H1 (cell line): ENCODE results near the gene ESRRB. TPM values are rescaled to one million over a fixed set of nuclear protein-coding genes. Genes with fewer than 3 reads are reported as not detected.

ENCODE experiments used
- CTCF ChIA-PET: fragments of 300-600 bp; sonication (Branson Sonifier 250); formaldehyde crosslinking; loops from one replicate; lab custom pipeline; 2021; ENCODE audit not compliant: partially characterized antibody; lab: Charles Lee
- POLR2A ChIA-PET: fragments of 300-600 bp; sonication (Branson Sonifier 250); formaldehyde crosslinking; loops from one replicate; lab custom pipeline; 2021; ENCODE audit warnings: inconsistent platforms; ENCODE audit not compliant: partially characterized antibody; lab: Charles Lee
- DNase-seq, 2 experiments: peaks; one replicate each; pipeline versions ENCODE4 v3.0.0 to v3.0.0-alpha.2; 2010 to 2022; ENCODE audit warnings: low spot score in 2 of 2, low read depth in 1 of 2, mixed read lengths in 1 of 2
- FAIRE-seq: peaks from 2 replicates; lab custom pipeline; 2011; peaks lifted over from hg19 to GRCh38; lab: Jason Lieb, UNC
- H2AFZ ChIP-seq: 2 replicates; pipeline ENCODE4 v1.8.1; 2012; ENCODE audit warnings: low read length, inconsistent platforms
- H2AK5ac ChIP-seq: 2 replicates; pipeline ENCODE4 v1.6.1; 2013; ENCODE audit warnings: low read depth, low read length
- H2BK120ac ChIP-seq: replicated peaks from 2 replicates; pipeline ENCODE3; 2013; ENCODE audit warnings: low read depth, low read length, inconsistent platforms
- H2BK12ac ChIP-seq: 2 replicates; pipeline ENCODE4 v1.6.1; 2013; ENCODE audit warnings: low read depth, low read length
- H2BK15ac ChIP-seq: 2 replicates; pipeline ENCODE4 v1.6.1; 2013; ENCODE audit warnings: low read length
- H2BK20ac ChIP-seq: 2 replicates; pipeline ENCODE4 v1.6.1; 2013; ENCODE audit warnings: low read length
- H2BK5ac ChIP-seq: 2 replicates; pipeline ENCODE4 v1.6.1; 2013; ENCODE audit warnings: low read depth, low read length
- H3K14ac ChIP-seq: 2 replicates; pipeline ENCODE4 v1.6.1; 2013; ENCODE audit warnings: inconsistent platforms; ENCODE audit not compliant: insufficient read length
- H3K18ac ChIP-seq: 2 replicates; pipeline ENCODE4 v1.6.1; 2013; ENCODE audit warnings: low read length; ENCODE audit errors: extremely low read depth
- H3K23ac ChIP-seq: 2 replicates; pipeline ENCODE4 v1.6.1; 2013; ENCODE audit warnings: inconsistent platforms; ENCODE audit not compliant: insufficient read length
- H3K23me2 ChIP-seq: 2 replicates; pipeline ENCODE4 v1.6.1; 2013; ENCODE audit warnings: low read depth, low read length
- H3K27ac ChIP-seq: 2 replicates; pipeline ENCODE4 v1.6.1; 2011; ENCODE audit warnings: low read depth, low read length, inconsistent platforms
- H3K27me3 ChIP-seq, 4 experiments: replicated peaks in 1 of 4; 1 replicate in 1 of 4; 2 replicates in 3 of 4; pipeline versions ENCODE4 v1.6.1 to v1.8.1; 2011 to 2013; ENCODE audit warnings: low read length in 3 of 4, mild to moderate bottlenecking in 3 of 4, inconsistent platforms in 2 of 4, mixed read lengths in 2 of 4, moderate library complexity in 1 of 4; ENCODE audit not compliant: control insufficient read depth in 3 of 4, insufficient read depth in 3 of 4; ENCODE audit errors: extremely low read depth in 1 of 4
- H3K36me3 ChIP-seq, 4 experiments: 2 replicates each; pipeline versions ENCODE4 v1.6.1 to v1.8.1; 2011 to 2013; ENCODE audit warnings: mild to moderate bottlenecking in 4 of 4, low read length in 3 of 4, moderate library complexity in 2 of 4, control low read depth in 1 of 4, inconsistent platforms in 1 of 4; ENCODE audit not compliant: insufficient read depth in 4 of 4, control insufficient read depth in 2 of 4
- H3K4ac ChIP-seq: replicated peaks from 2 replicates; pipeline ENCODE3; 2013; ENCODE audit warnings: low read length, low read depth, mixed read lengths, inconsistent platforms; ENCODE audit not compliant: insufficient read length
- H3K4me1 ChIP-seq, 4 experiments: replicated peaks in 1 of 4; 1 replicate in 1 of 4; 2 replicates in 3 of 4; pipeline versions ENCODE4 v1.6.1 to v1.8.1; 2011 to 2013; ENCODE audit warnings: low read length in 3 of 4, inconsistent platforms in 2 of 4, mixed read lengths in 1 of 4; ENCODE audit not compliant: insufficient read depth in 4 of 4, control insufficient read depth in 3 of 4
- H3K4me2 ChIP-seq, 2 experiments: 2 replicates each; pipeline versions ENCODE4 v1.6.1 to v1.8.1; 2011 to 2013; ENCODE audit warnings: low read depth in 2 of 2, low read length in 2 of 2, control low read depth in 1 of 2, inconsistent platforms in 1 of 2, mild to moderate bottlenecking in 1 of 2; ENCODE audit not compliant: insufficient read depth in 1 of 2
- H3K4me3 ChIP-seq, 4 experiments: fragments of 200-600, 300-600 bp in 1 of 4; sonication (generic), shearing (Covaris generic), sonication (Bioruptor Twin) in 1 of 4; 2 replicates each; pipeline versions ENCODE4 v1.5.1 to v1.8.1; 2011 to 2016; ENCODE audit warnings: low read length in 4 of 4, low read depth in 3 of 4, control low read depth in 2 of 4, inconsistent platforms in 2 of 4, mild to moderate bottlenecking in 2 of 4, mixed read lengths in 1 of 4, moderate library complexity in 1 of 4; ENCODE audit not compliant: insufficient read depth in 2 of 4; ENCODE audit errors: extremely low read depth in 1 of 4
- H3K56ac ChIP-seq: replicated peaks from 2 replicates; pipeline ENCODE3; 2013; ENCODE audit warnings: low read depth, mild to moderate bottlenecking, mixed read lengths, low read length, inconsistent platforms; ENCODE audit not compliant: insufficient read length
- H3K79me1 ChIP-seq: 2 replicates; pipeline ENCODE4 v1.6.1; 2013; ENCODE audit warnings: low read depth, low read length, control low read depth
- H3K79me2 ChIP-seq, 2 experiments: 2 replicates each; pipeline versions ENCODE4 v1.6.1 to v1.8.1; 2012 to 2013; ENCODE audit warnings: low read length in 2 of 2, mild to moderate bottlenecking in 2 of 2, inconsistent platforms in 1 of 2; ENCODE audit not compliant: insufficient read depth in 2 of 2, control insufficient read depth in 1 of 2
- H3K9ac ChIP-seq, 4 experiments: replicated peaks in 1 of 4; 1 replicate in 1 of 4; 2 replicates in 3 of 4; pipeline versions ENCODE4 v1.6.1 to v1.8.1; 2011 to 2013; ENCODE audit warnings: low read depth in 3 of 4, low read length in 3 of 4, control low read depth in 2 of 4, mild to moderate bottlenecking in 2 of 4, moderate library complexity in 2 of 4, inconsistent platforms in 1 of 4; ENCODE audit errors: extremely low read depth in 1 of 4
- H3K9me3 ChIP-seq, 2 experiments: 2 replicates each; pipeline versions ENCODE4 v1.6.1 to v1.8.1; 2012 to 2013; ENCODE audit warnings: mild to moderate bottlenecking in 2 of 2, moderate library complexity in 2 of 2, control low read depth in 1 of 2, inconsistent platforms in 1 of 2, low read depth in 1 of 2, low read length in 1 of 2, mixed read lengths in 1 of 2; ENCODE audit not compliant: insufficient read depth in 2 of 2
- H4K20me1 ChIP-seq, 2 experiments: replicated peaks in 1 of 2; 2 replicates each; pipeline versions ENCODE3 to v1.8.1; 2011 to 2013; ENCODE audit warnings: inconsistent platforms in 2 of 2, low read length in 2 of 2, mild to moderate bottlenecking in 1 of 2; ENCODE audit not compliant: insufficient read depth in 2 of 2, control insufficient read depth in 1 of 2
- H4K5ac ChIP-seq: 2 replicates; pipeline ENCODE4 v1.6.1; 2013; ENCODE audit warnings: low read length, low read depth, mixed read lengths, inconsistent platforms; ENCODE audit not compliant: insufficient read length
- H4K8ac ChIP-seq: 2 replicates; pipeline ENCODE4 v1.8.0; 2013; ENCODE audit warnings: mild to moderate bottlenecking, moderate library complexity, low read length, inconsistent platforms; ENCODE audit not compliant: insufficient read depth; ENCODE audit errors: extremely low read depth
- H4K91ac ChIP-seq: replicated peaks from 2 replicates; pipeline ENCODE3; 2013; ENCODE audit warnings: low read length, mixed read lengths, inconsistent platforms; ENCODE audit not compliant: insufficient read length
- ATF3 ChIP-seq: IDR thresholded peaks from 2 replicates; pipeline ENCODE4 v1.6.1; 2011; ENCODE audit warnings: low read depth, mild to moderate bottlenecking, low read length; ENCODE audit not compliant: insufficient read depth
- BACH1 ChIP-seq: IDR thresholded peaks from 2 replicates; pipeline ENCODE4 v1.6.1; 2012; ENCODE audit warnings: low read length, improper control_type of control experiment
- E2F6 ChIP-seq: IDR thresholded peaks from 2 replicates; pipeline ENCODE4 v1.6.1; 2012; ENCODE audit warnings: inconsistent platforms
- EZH2 ChIP-seq: fragments of 200-600 bp; sonication (generic); IDR thresholded peaks from 2 replicates; pipeline ENCODE4 v1.7.1; 2012; ENCODE audit warnings: low read depth, mild to moderate bottlenecking, moderate library complexity, low read length, inconsistent platforms; ENCODE audit not compliant: severe bottlenecking
- KDM4A ChIP-seq: IDR thresholded peaks from one replicate; pipeline ENCODE4 v1.7.1; 2012; ENCODE audit warnings: low read depth, mild to moderate bottlenecking, moderate library complexity, low read length, inconsistent platforms; ENCODE audit not compliant: severe bottlenecking
- MAX ChIP-seq: IDR thresholded peaks from 2 replicates; pipeline ENCODE4 v1.6.1; 2012; ENCODE audit warnings: inconsistent platforms
- NANOG ChIP-seq: IDR thresholded peaks from 2 replicates; pipeline ENCODE4 v1.6.1; 2011; ENCODE audit warnings: low read length, low read depth, mild to moderate bottlenecking, inconsistent platforms; ENCODE audit not compliant: insufficient read depth, poor library complexity, severe bottlenecking
- RFX5 ChIP-seq: IDR thresholded peaks from 2 replicates; pipeline ENCODE4 v1.6.1; 2011; ENCODE audit warnings: low read depth, low read length, improper control_type of control experiment, borderline replicate concordance
- SIN3A ChIP-seq, 2 experiments: IDR thresholded peaks in 1 of 2; conservative IDR thresholded peaks in 1 of 2; 2 replicates each; pipeline ENCODE4 v1.6.1; 2011 to 2012; ENCODE audit warnings: low read length in 2 of 2, improper control_type of control experiment in 1 of 2, low read depth in 1 of 2, mild to moderate bottlenecking in 1 of 2
- SUZ12 ChIP-seq: fragments of 200-600 bp; sonication (generic); IDR thresholded peaks from 2 replicates; pipeline ENCODE4 v1.6.1; 2012; ENCODE audit warnings: mild to moderate bottlenecking, inconsistent platforms, low read length, moderate library complexity, mixed read lengths
- TEAD4 ChIP-seq: IDR thresholded peaks from 2 replicates; pipeline ENCODE4 v1.6.1; 2012; ENCODE audit warnings: low read depth, low read length, inconsistent platforms, mixed read lengths
- whole genome bisulfite sequencing, 2 experiments: shearing (Covaris generic) in 1 of 2; methylation state at CpG; one replicate each; pipeline versions ENCODE4 v1.1.6 to v1.1.7; 2013 to 2015; ENCODE audit warnings: low lambda C conversion rate in 2 of 2, mixed read lengths in 2 of 2, inconsistent platforms in 1 of 2, low coverage in 1 of 2, missing lambda C conversion rate in 1 of 2; ENCODE audit not compliant: insufficient replicate concordance in 2 of 2, insufficient coverage in 1 of 2, insufficient read length in 1 of 2; ENCODE audit errors: extremely low coverage in 1 of 2, missing lambda C conversion rate in 1 of 2; 5-methylcytosine and 5-hydroxymethylcytosine counted together
- polyA plus RNA-seq, 7 experiments: library from polyadenylated mRNA; depleted of rRNA in 3 of 7; stranded (reverse) in 5 of 7; unstranded in 2 of 7; fragments of >200 nt in 5 of 7; fragments of 200-250 nt in 2 of 7; gene quantifications; 1 replicate in 5 of 7; 2 replicates in 1 of 7; 4 replicates in 1 of 7; pipeline versions ENCODE4 v1.2.1 to v1.2.3, GENCODE V29; 2011 to 2013; ENCODE audit warnings: missing spikeins in 2 of 7, mixed read lengths in 2 of 7
- total RNA-seq: library from RNA; stranded (reverse); fragmentation: NEBNext Ultra II Directional; extraction: Animal tissue kit (Norgen Biotek cat#: 25700); gene quantifications from 2 replicates; pipeline ENCODE4 v1.2.1, GENCODE V29; 2021

ESRRB gene
- total and polyA plus RNA-seq, 2 of the 8 experiments (the other 6 are each of a cell fraction or from before 2014, with no cell fraction given): 0.29 to 0.45 TPM

- Histone ChIP-seq H2BK12ac (no peak overlapping the region), H2AK5ac (no peak overlapping the region), H3K18ac (no peak overlapping the region), H3K4me3 (no peak overlapping the region), H4K91ac (no peak overlapping the region), H4K5ac (no peak overlapping the region), H3K14ac (no peak overlapping the region), H3K27ac (no peak overlapping the region), H3K9ac (no peak overlapping the region), H3K27me3 (no peaks in the 10 kb centered on the region; a peak in 1 of 7 replicates), H3K4ac (no peak overlapping the region), H3K4me2 (no peak overlapping the region), H3K23me2 (no peaks in the 10 kb centered on the region), H2BK5ac (no peak overlapping the region), H3K36me3 (no peaks in the 10 kb centered on the region; a peak in 1 of 8 replicates), H3K4me1 (no peaks in the 10 kb centered on the region), H3K56ac (no peak overlapping the region), H3K23ac (no peak overlapping the region), H4K8ac (no peak overlapping the region), H4K20me1 (no peaks in the 10 kb centered on the region), H2BK120ac (no peak overlapping the region), H2AFZ (no peak overlapping the region), H3K79me1 (no peaks in the 10 kb centered on the region), H3K9me3 (no peaks in the 10 kb centered on the region), H3K79me2 (no peaks in the 10 kb centered on the region), H2BK20ac (no peak overlapping the region), H2BK15ac (no peak overlapping the region)
- FAIRE-seq (no peak), DNase-seq (no peak)
- ChIA-PET CTCF (interaction anchor here (0.9 to 6.9 kb wide), 3 partner anchors 12 to 149 kb away, joined by 3 to 50 read pairs (median 3); no protein-coding TSS in a partner anchor), POLR2A (no interaction called here)
- TF ChIP-seq MAX: no peak
- TF ChIP-seq SUZ12: no peak
- TF ChIP-seq RFX5: no peak
- TF ChIP-seq NANOG: no peak
- TF ChIP-seq SIN3A (conservative IDR thresholded peaks at IDR 0.05 in 1 of 2, IDR thresholded peaks at IDR 0.05 in 1 of 2; ENCODE audit: low read depth in 1 of 2, low read length in 2 of 2): no peak
- no peak for TF ChIP-seq TEAD4
- no peak for TF ChIP-seq EZH2
- TF ChIP-seq BACH1: no peak
- TF ChIP-seq E2F6: no peak
- no peak for TF ChIP-seq KDM4A
- no peak for TF ChIP-seq ATF3
- WGBS, 2 experiments: 89% methylated on average over 4 of the region's 4 CpGs; no CpG with 5 or more reads in 1 of the 2 experiments
Observed at GRCh38 chr14:76502219-76502618, 126.3 kb downstream of the ESRRB start.
